HCT116 (cell line): ENCODE data around the gene KRTAP19-8. TPM values are rescaled to one million over a fixed set of nuclear protein-coding genes. Genes with fewer than 3 reads are reported as not detected.

Source experiments
- ATAC-seq: fragments of 200-7000 bp; cut with Tn5 transposase; 2 replicates; pipeline ENCODE4 v1.9.1; 2020; ENCODE audit warnings: mild to moderate bottlenecking, moderate library complexity
- BruUV-seq: library from RNA; stranded (reverse); fragments of 400-500 nt; replicated peaks from 2 replicates; lab custom pipeline; 2021; lab: Mats Ljungman, UMichigan
- CTCF ChIA-PET: fragments of 300-600 bp; sonication (Branson Sonifier 250); formaldehyde crosslinking; loops from one replicate; lab custom pipeline; 2021; ENCODE audit warnings: antibody characterized with exemption; lab: Charles Lee
- POLR2A ChIA-PET: fragments of 300-600, 350-600 bp; sonication (Branson Sonifier 250); formaldehyde crosslinking; loops from one replicate; lab custom pipeline; 2021; ENCODE audit warnings: antibody characterized with exemption; lab: Charles Lee
- RAD21 ChIA-PET, 2 experiments: fragments of 300-600 bp; sonication (Branson Sonifier 250); formaldehyde crosslinking; loops; one replicate each; lab custom pipeline; 2023; ENCODE audit warnings: low total read pairs in 2 of 2; ENCODE audit not compliant: uncharacterized antibody in 2 of 2, unreplicated experiment in 2 of 2, low non-redundant PET in 1 of 2; lab: Charles Lee
- DNase-seq: peaks from one replicate; pipeline ENCODE4 v3.0.0-alpha.2; 2010; ENCODE audit warnings: low read depth, low spot score
- H2AFZ ChIP-seq: fragments of 200-600 bp; shearing (Covaris generic), sonication (generic); 2 replicates; pipeline ENCODE4 v1.6.1; 2017; ENCODE audit warnings: low read depth, mixed run types, mixed read lengths, antibody characterized with exemption, low read length; ENCODE audit not compliant: poor library complexity, severe bottlenecking
- H3K27ac ChIP-seq: 2 replicates; pipeline ENCODE4 v1.5.1; 2012; ENCODE audit warnings: low read depth, low read length
- H3K27me3 ChIP-seq: fragments of 200-600 bp; sonication (generic); 2 replicates; pipeline ENCODE4 v1.6.1; 2016; ENCODE audit warnings: mixed run types, low read length, mixed read lengths; ENCODE audit not compliant: insufficient read depth
- H3K36me3 ChIP-seq, 2 experiments: fragments of 200-500 bp in 1 of 2; fragments of 200-600 bp in 1 of 2; sonication (Bioruptor generic) in 1 of 2; sonication (generic) in 1 of 2; 2 replicates each; pipeline versions ENCODE4 v1.5.1 to v1.6.1; 2014 to 2016; ENCODE audit warnings: low read length in 2 of 2, inconsistent platforms in 1 of 2, mixed read lengths in 1 of 2, mixed run types in 1 of 2; ENCODE audit not compliant: insufficient read depth in 2 of 2, control insufficient read depth in 1 of 2
- H3K4me1 ChIP-seq, 2 experiments: fragments of 200-600 bp in 1 of 2; sonication (generic) in 1 of 2; 2 replicates each; pipeline versions ENCODE4 v1.5.1 to v1.6.1; 2012 to 2017; ENCODE audit warnings: low read length in 2 of 2, inconsistent platforms in 1 of 2, mild to moderate bottlenecking in 1 of 2, mixed read lengths in 1 of 2, mixed run types in 1 of 2, moderate library complexity in 1 of 2; ENCODE audit not compliant: insufficient read depth in 2 of 2, control insufficient read depth in 1 of 2
- H3K4me2 ChIP-seq: fragments of 200-600 bp; sonication (generic); 2 replicates; pipeline ENCODE4 v1.6.1; 2017; ENCODE audit warnings: mixed run types, low read length, mixed read lengths
- H3K4me3 ChIP-seq, 2 experiments: fragments of 200-600 bp in 1 of 2; sonication (generic) in 1 of 2; replicated peaks in 1 of 2; 2 replicates each; pipeline ENCODE4 v1.5.1; 2011 to 2016; ENCODE audit warnings: low read length in 2 of 2, control low read depth in 1 of 2, low read depth in 1 of 2, mild to moderate bottlenecking in 1 of 2, mixed read lengths in 1 of 2, mixed run types in 1 of 2
- H3K79me2 ChIP-seq: fragments of 200-600 bp; sonication (generic); 2 replicates; pipeline ENCODE4 v1.6.1; 2017; ENCODE audit warnings: mild to moderate bottlenecking, mixed run types, low read length, moderate library complexity, mixed read lengths; ENCODE audit not compliant: insufficient read depth
- H3K9ac ChIP-seq: fragments of 200-600 bp; sonication (generic); 2 replicates; pipeline ENCODE4 v1.6.1; 2016; ENCODE audit warnings: low read length, mixed read lengths
- H3K9me2 ChIP-seq: fragments of 200-600 bp; sonication (generic), shearing (Covaris generic); 2 replicates; pipeline ENCODE4 v1.6.1; 2017; ENCODE audit warnings: mixed run types, mild to moderate bottlenecking, moderate library complexity; ENCODE audit not compliant: insufficient read depth
- H3K9me3 ChIP-seq, 2 experiments: fragments of 200-500 bp in 1 of 2; fragments of 200-600 bp in 1 of 2; sonication (Bioruptor generic) in 1 of 2; sonication (generic) in 1 of 2; 2 replicates each; pipeline ENCODE4 v1.6.1; 2014 to 2017; ENCODE audit warnings: low read length in 2 of 2, mixed read lengths in 2 of 2, inconsistent platforms in 1 of 2, low read depth in 1 of 2, mild to moderate bottlenecking in 1 of 2, mixed run types in 1 of 2, moderate library complexity in 1 of 2; ENCODE audit not compliant: control insufficient read depth in 1 of 2, insufficient read depth in 1 of 2
- H4K20me1 ChIP-seq: fragments of 200-600 bp; sonication (generic), shearing (Covaris generic); 2 replicates; pipeline ENCODE4 v1.6.1; 2017; ENCODE audit warnings: mixed run types, mild to moderate bottlenecking, moderate library complexity; ENCODE audit not compliant: insufficient read depth
- CBX3 ChIP-seq: IDR thresholded peaks from 2 replicates; pipeline ENCODE4 v1.6.1; 2012; ENCODE audit warnings: low read depth
- CEBPB ChIP-seq: IDR thresholded peaks from 2 replicates; pipeline ENCODE4 v1.6.1; 2012; ENCODE audit warnings: low read depth
- CTCF ChIP-seq, 3 experiments: fragments of 200-600 bp in 1 of 3; sonication (generic) in 1 of 3; IDR thresholded peaks in 2 of 3; conservative IDR thresholded peaks in 1 of 3; 2 replicates each; pipeline ENCODE4 v1.5.1; 2012 to 2017; ENCODE audit warnings: low read depth in 2 of 3, low read length in 2 of 3, antibody characterized with exemption in 1 of 3, borderline replicate concordance in 1 of 3, control low read depth in 1 of 3, mild to moderate bottlenecking in 1 of 3, mixed read lengths in 1 of 3, mixed run types in 1 of 3, moderate library complexity in 1 of 3; ENCODE audit not compliant: insufficient read depth in 1 of 3
- EGR1 ChIP-seq: IDR thresholded peaks from 2 replicates; pipeline ENCODE4 v1.6.1; 2012; ENCODE audit warnings: low read depth
- ELF1 ChIP-seq: IDR thresholded peaks from 2 replicates; pipeline ENCODE4 v1.6.1; 2012; ENCODE audit warnings: low read depth, borderline replicate concordance
- EZH2 ChIP-seq: fragments of 200-600 bp; sonication (generic); IDR thresholded peaks from 2 replicates; pipeline ENCODE4 v1.6.1; 2017; ENCODE audit warnings: antibody characterized with exemption, mixed run types
- EZH2phosphoT487 ChIP-seq: fragments of 200-600 bp; IDR thresholded peaks from 2 replicates; pipeline ENCODE4 v1.6.1; 2018; ENCODE audit warnings: antibody characterized with exemption, borderline replicate concordance
- FOSL1 ChIP-seq: IDR thresholded peaks from 2 replicates; pipeline ENCODE4 v1.6.1; 2012; ENCODE audit warnings: low read depth
- JUND ChIP-seq: IDR thresholded peaks from 2 replicates; pipeline ENCODE4 v1.6.1; 2012
- POLR2A ChIP-seq: IDR thresholded peaks from 2 replicates; pipeline ENCODE4 v1.7.0; 2011; ENCODE audit warnings: borderline replicate concordance; ENCODE audit not compliant: insufficient read depth, insufficient read length; ENCODE audit errors: extremely low read depth
- POLR2AphosphoS5 ChIP-seq: IDR thresholded peaks from 2 replicates; pipeline ENCODE4 v1.6.1; 2011; ENCODE audit warnings: mild to moderate bottlenecking, low read depth, low read length, moderate library complexity
- RAD21 ChIP-seq: IDR thresholded peaks from 2 replicates; pipeline ENCODE4 v1.6.1; 2012; ENCODE audit warnings: low read depth, mild to moderate bottlenecking
- SIN3A ChIP-seq: IDR thresholded peaks from 2 replicates; pipeline ENCODE4 v1.6.1; 2012; ENCODE audit warnings: low read depth
- TCF7L2 ChIP-seq: IDR thresholded peaks from 2 replicates; pipeline ENCODE4 v1.7.0; 2011; ENCODE audit warnings: borderline replicate concordance, inconsistent platforms; ENCODE audit not compliant: insufficient read depth, insufficient read length; ENCODE audit errors: extremely low read depth
- ZFX ChIP-seq: fragments of 450-650 bp; IDR thresholded peaks from 2 replicates; pipeline ENCODE4 v1.6.1; 2017
- ZNF274 ChIP-seq: fragments of 200-500 bp; sonication (Bioruptor generic); IDR thresholded peaks from 2 replicates; pipeline ENCODE4 v1.6.1; 2014; ENCODE audit warnings: mild to moderate bottlenecking, low read depth, low read length, inconsistent platforms
- intact Hi-C: fragments of 100-400 bp; cut with micrococcal nuclease; formaldehyde crosslinking; loops from 2 replicates; pipeline ENCODE4 v1.10.0; 2022
- total RNA-seq: library from RNA; stranded (reverse); gene quantifications from one replicate; pipeline ENCODE4 v1.2.1, GENCODE V29; 2021; ENCODE audit not compliant: unreplicated experiment
- TF ChIP-seq, protein P1 (sequence below): IDR thresholded peaks from 2 replicates; pipeline ENCODE4 v1.6.1; 2012; ENCODE audit warnings: low read depth
- TF ChIP-seq, protein P2 (sequence below): IDR thresholded peaks from 2 replicates; pipeline ENCODE4 v1.6.1; 2011; ENCODE audit warnings: mild to moderate bottlenecking, low read length, moderate library complexity; ENCODE audit not compliant: insufficient replicate concordance; ENCODE audit errors: extremely low read depth

The KRTAP19-8 gene
- total RNA-seq, 1 experiment from 2014 or later: not detected

DNA sequence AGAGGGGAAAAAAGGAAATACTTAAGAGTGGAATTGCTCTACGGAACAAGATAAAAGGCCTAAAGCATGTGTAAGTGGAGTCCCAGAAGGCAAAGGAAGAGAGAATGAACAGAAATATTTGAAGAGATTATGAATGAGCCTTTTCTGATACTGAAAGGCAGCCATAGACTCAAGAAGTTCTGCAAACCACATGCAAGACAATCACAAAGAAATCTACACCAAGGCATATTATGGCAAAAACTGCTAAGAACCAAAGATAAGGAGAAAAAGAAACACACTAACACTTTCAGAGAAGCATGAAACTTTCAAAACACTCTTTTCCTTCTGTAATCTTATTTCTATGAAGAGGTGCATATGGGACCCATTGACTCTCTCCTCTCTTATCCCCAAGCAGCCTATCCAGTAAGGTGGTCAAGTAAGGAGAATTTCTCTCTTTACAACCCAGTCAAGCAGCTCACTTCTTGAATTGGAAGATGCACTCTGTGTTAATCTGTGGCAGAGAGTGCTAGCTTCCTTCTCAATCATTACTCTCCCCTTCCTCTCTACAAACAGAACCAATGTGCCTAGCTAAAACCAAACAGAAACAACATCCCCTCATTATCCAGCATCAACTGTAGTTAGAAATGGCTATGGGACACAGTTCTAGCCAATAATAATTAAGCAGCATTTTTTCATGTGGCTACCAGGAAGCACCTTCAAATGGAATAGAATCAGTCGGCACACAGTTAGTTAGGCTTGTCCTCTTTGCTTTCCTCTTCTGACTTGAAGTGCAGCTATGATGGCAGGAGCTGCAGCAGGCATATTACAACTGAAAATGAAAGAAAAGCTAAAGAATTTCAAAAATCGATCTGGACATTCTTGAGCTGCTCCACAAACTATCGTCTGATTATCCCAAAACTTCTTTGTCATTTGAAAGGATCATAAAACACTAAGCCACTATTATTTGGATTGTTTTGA is 25.9 kb downstream of the KRTAP19-8 start:
- Histone ChIP-seq H3K9me3 (no peaks in the 10 kb centered on the region), H3K79me2 (no peaks in the 10 kb centered on the region), H3K36me3 (no peaks in the 10 kb centered on the region), H3K27ac (no peak overlapping the region), H2AFZ (no peak overlapping the region), H3K4me2 (no peak overlapping the region), H3K9me2 (no peaks in the 10 kb centered on the region), H3K4me1 (no peaks in the 10 kb centered on the region), H3K9ac (no peak overlapping the region), H3K27me3 (no peaks in the 10 kb centered on the region), H4K20me1 (no peaks in the 10 kb centered on the region), H3K4me3 (no peak overlapping the region)
- ChIA-PET POLR2A (no interaction called here), CTCF (no interaction called here), RAD21 (no interaction called here)
- no peak for TF ChIP-seq EGR1
- no peak for TF ChIP-seq RAD21
- TF ChIP-seq, protein P1, sequence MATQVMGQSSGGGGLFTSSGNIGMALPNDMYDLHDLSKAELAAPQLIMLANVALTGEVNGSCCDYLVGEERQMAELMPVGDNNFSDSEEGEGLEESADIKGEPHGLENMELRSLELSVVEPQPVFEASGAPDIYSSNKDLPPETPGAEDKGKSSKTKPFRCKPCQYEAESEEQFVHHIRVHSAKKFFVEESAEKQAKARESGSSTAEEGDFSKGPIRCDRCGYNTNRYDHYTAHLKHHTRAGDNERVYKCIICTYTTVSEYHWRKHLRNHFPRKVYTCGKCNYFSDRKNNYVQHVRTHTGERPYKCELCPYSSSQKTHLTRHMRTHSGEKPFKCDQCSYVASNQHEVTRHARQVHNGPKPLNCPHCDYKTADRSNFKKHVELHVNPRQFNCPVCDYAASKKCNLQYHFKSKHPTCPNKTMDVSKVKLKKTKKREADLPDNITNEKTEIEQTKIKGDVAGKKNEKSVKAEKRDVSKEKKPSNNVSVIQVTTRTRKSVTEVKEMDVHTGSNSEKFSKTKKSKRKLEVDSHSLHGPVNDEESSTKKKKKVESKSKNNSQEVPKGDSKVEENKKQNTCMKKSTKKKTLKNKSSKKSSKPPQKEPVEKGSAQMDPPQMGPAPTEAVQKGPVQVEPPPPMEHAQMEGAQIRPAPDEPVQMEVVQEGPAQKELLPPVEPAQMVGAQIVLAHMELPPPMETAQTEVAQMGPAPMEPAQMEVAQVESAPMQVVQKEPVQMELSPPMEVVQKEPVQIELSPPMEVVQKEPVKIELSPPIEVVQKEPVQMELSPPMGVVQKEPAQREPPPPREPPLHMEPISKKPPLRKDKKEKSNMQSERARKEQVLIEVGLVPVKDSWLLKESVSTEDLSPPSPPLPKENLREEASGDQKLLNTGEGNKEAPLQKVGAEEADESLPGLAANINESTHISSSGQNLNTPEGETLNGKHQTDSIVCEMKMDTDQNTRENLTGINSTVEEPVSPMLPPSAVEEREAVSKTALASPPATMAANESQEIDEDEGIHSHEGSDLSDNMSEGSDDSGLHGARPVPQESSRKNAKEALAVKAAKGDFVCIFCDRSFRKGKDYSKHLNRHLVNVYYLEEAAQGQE: no peak
- TF ChIP-seq CBX3: no peak
- no peak for TF ChIP-seq ZFX
- no peak for TF ChIP-seq FOSL1
- TF ChIP-seq POLR2AphosphoS5: no peak
- TF ChIP-seq SIN3A: no peak
- TF ChIP-seq JUND: no peak
- no peak for TF ChIP-seq CEBPB
- no peak for TF ChIP-seq TCF7L2
- TF ChIP-seq CTCF (IDR thresholded peaks at IDR 0.05 in 2 of 3, conservative IDR thresholded peaks at IDR 0.05 in 1 of 3; ENCODE audit: borderline replicate concordance in 1 of 3, insufficient read depth in 1 of 3, low read depth in 2 of 3, low read length in 2 of 3): no peak
- TF ChIP-seq ZNF274: no peak
- no peak for TF ChIP-seq EZH2
- no peak for TF ChIP-seq ELF1
- TF ChIP-seq EZH2phosphoT487: no peak
- TF ChIP-seq, protein P2, sequence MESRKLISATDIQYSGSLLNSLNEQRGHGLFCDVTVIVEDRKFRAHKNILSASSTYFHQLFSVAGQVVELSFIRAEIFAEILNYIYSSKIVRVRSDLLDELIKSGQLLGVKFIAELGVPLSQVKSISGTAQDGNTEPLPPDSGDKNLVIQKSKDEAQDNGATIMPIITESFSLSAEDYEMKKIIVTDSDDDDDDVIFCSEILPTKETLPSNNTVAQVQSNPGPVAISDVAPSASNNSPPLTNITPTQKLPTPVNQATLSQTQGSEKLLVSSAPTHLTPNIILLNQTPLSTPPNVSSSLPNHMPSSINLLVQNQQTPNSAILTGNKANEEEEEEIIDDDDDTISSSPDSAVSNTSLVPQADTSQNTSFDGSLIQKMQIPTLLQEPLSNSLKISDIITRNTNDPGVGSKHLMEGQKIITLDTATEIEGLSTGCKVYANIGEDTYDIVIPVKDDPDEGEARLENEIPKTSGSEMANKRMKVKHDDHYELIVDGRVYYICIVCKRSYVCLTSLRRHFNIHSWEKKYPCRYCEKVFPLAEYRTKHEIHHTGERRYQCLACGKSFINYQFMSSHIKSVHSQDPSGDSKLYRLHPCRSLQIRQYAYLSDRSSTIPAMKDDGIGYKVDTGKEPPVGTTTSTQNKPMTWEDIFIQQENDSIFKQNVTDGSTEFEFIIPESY: no peak
- TF ChIP-seq POLR2A: no peak
- no TSS peak for BruUV-seq
- ATAC-seq (no peak), DNase-seq (no peak)
- intact Hi-C loops: no loop called here
